ENCODE results near the gene FOXF1.

DNA sequence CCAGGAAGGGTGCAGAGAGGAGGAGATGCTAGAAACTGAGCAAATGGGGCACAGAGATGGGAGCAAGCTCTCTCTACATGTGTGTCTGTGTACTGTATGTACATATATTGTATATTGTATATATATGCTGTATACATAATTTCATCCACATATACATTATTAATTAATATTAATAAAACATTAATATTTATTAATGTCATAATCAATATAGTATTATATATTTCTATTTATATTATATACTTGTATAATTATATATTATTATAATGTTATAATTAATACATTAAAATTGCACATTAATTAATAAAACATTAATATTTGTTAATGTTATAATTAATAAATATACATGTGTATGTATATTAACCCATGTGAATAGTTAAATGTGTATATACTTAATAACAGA, 31.5 kb upstream of the FOXF1 start:
- TF ChIP-seq, protein P1, sequence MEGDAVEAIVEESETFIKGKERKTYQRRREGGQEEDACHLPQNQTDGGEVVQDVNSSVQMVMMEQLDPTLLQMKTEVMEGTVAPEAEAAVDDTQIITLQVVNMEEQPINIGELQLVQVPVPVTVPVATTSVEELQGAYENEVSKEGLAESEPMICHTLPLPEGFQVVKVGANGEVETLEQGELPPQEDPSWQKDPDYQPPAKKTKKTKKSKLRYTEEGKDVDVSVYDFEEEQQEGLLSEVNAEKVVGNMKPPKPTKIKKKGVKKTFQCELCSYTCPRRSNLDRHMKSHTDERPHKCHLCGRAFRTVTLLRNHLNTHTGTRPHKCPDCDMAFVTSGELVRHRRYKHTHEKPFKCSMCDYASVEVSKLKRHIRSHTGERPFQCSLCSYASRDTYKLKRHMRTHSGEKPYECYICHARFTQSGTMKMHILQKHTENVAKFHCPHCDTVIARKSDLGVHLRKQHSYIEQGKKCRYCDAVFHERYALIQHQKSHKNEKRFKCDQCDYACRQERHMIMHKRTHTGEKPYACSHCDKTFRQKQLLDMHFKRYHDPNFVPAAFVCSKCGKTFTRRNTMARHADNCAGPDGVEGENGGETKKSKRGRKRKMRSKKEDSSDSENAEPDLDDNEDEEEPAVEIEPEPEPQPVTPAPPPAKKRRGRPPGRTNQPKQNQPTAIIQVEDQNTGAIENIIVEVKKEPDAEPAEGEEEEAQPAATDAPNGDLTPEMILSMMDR (CRISPR knock-in tag; IDR thresholded peaks at IDR 0.05), result no peak
- TF ChIP-seq TCF7L2 (IDR thresholded peaks at IDR 0.05; ENCODE audit: low read depth, low read length), result no peak
- TF ChIP-seq, protein P2, sequence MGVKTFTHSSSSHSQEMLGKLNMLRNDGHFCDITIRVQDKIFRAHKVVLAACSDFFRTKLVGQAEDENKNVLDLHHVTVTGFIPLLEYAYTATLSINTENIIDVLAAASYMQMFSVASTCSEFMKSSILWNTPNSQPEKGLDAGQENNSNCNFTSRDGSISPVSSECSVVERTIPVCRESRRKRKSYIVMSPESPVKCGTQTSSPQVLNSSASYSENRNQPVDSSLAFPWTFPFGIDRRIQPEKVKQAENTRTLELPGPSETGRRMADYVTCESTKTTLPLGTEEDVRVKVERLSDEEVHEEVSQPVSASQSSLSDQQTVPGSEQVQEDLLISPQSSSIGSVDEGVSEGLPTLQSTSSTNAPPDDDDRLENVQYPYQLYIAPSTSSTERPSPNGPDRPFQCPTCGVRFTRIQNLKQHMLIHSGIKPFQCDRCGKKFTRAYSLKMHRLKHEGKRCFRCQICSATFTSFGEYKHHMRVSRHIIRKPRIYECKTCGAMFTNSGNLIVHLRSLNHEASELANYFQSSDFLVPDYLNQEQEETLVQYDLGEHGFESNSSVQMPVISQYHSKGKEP (CRISPR knock-in tag; IDR thresholded peaks at IDR 0.05), result no peak
- TF ChIP-seq MBD4 (IDR thresholded peaks at IDR 0.05; ENCODE audit: borderline replicate concordance, low read length), result no peak
- no peak for TF ChIP-seq CBX5 (CRISPR knock-in tag; IDR thresholded peaks at IDR 0.05; ENCODE audit: borderline replicate concordance)
- no peak for TF ChIP-seq ZNF547 (CRISPR knock-in tag; IDR thresholded peaks at IDR 0.05)
- TF ChIP-seq ZNF883 (CRISPR knock-in tag; IDR thresholded peaks at IDR 0.05; ENCODE audit: not compliant biosample characterization), result no peak
- TF ChIP-seq EZH2 (conservative IDR thresholded peaks at IDR 0.05; ENCODE audit: low read depth, low read length), result no peak

Measured in HepG2 (cell line).